Small intestine (tissue), 7 donors: Measurements from ENCODE around the gene ACADSB. TPM values are rescaled to one million over a fixed set of nuclear protein-coding genes. Genes with fewer than 3 reads are reported as not detected.
A peak's percentile ranks its signal among the peaks of the same experiment; 100 is the strongest.

Experiments
- DNase-seq, 2 donors: peaks; one replicate each; pipeline versions ENCODE4 v3.0.0 to v3.0.0-alpha.2; 2013
- FAIRE-seq: peaks from 2 replicates; lab custom pipeline; 2012; peaks lifted over from hg19 to GRCh38; lab: Jason Lieb, UNC
- H3K27ac ChIP-seq, 3 donors: one replicate each; pipeline ENCODE4 v1.5.1; 2013; ENCODE audit warnings: low read length in 2 of 3, mild to moderate bottlenecking in 2 of 3, control low read depth in 1 of 3, inconsistent platforms in 1 of 3, low read depth in 1 of 3, moderate library complexity in 1 of 3
- H3K27me3 ChIP-seq, 3 donors: one replicate each; pipeline ENCODE4 v1.6.1; 2013; ENCODE audit warnings: low read length in 3 of 3, inconsistent platforms in 1 of 3; ENCODE audit not compliant: control insufficient read depth in 3 of 3, insufficient read depth in 3 of 3
- H3K36me3 ChIP-seq, 3 donors: one replicate each; pipeline ENCODE4 v1.6.1; 2013; ENCODE audit warnings: low read length in 3 of 3, inconsistent platforms in 1 of 3, low read depth in 1 of 3, mild to moderate bottlenecking in 1 of 3, moderate library complexity in 1 of 3; ENCODE audit not compliant: control insufficient read depth in 3 of 3, insufficient read depth in 2 of 3
- H3K4me1 ChIP-seq, 3 donors: one replicate each; pipeline ENCODE4 v1.6.1; 2013; ENCODE audit warnings: low read length in 2 of 3, inconsistent platforms in 1 of 3, low read depth in 1 of 3, mild to moderate bottlenecking in 1 of 3, moderate library complexity in 1 of 3; ENCODE audit not compliant: control insufficient read depth in 3 of 3, insufficient read depth in 2 of 3
- H3K4me3 ChIP-seq, 3 donors: one replicate each; pipeline ENCODE4 v1.5.1; 2013; ENCODE audit warnings: low read length in 3 of 3, control low read depth in 1 of 3, inconsistent platforms in 1 of 3, low read depth in 1 of 3, mild to moderate bottlenecking in 1 of 3, moderate library complexity in 1 of 3
- H3K9me3 ChIP-seq, 2 donors: one replicate each; pipeline ENCODE4 v1.6.1; 2013; ENCODE audit warnings: low read depth in 1 of 2, low read length in 1 of 2; ENCODE audit not compliant: control insufficient read depth in 2 of 2, insufficient read depth in 1 of 2
- WGBS, 3 donors: extraction: QIAGEN DNeasy Blood & Tissue Kit; methylation state at CpG; one replicate each; pipeline ENCODE4 v1.1.7; 2013; 5-methylcytosine and 5-hydroxymethylcytosine counted together
- polyA plus RNA-seq, 4 donors: library from polyadenylated mRNA; stranded (reverse) in 3 of 4; unstranded in 1 of 4; fragments of 200-250 nt in 3 of 4; fragments of 120-200 nt in 1 of 4; gene quantifications; one replicate each; pipeline versions ENCODE4 v1.2.1 to v1.2.3, GENCODE V29; 2013
- donor health status: healthy with polysubstance abuse.
- donor health status: control.
- donor health status: control.
- donor health status: Bipolar disorder and iron deficiency.
- donor health status: healthy.

Gene ACADSB
- polyA plus RNA-seq, 4 donors = 7.7 to 26.4 (median 13.5) TPM

- WGBS, 3 donors = 89 to 93% (median 91%) methylated on average over 7 of the region's 7 CpGs
- Histone ChIP-seq H3K4me3 (no peak overlapping the region), H3K27me3 (no peaks in the 10 kb centered on the region), H3K27ac (no peak overlapping the region), H3K4me1 (no peaks in the 10 kb centered on the region), H3K9me3 (no peaks in the 10 kb centered on the region), H3K36me3 (no peaks in the 10 kb centered on the region)
- FAIRE-seq (no peak), DNase-seq (no peak)
Measured at GRCh38 chr10:123018531-123018930, 9.7 kb downstream of the ACADSB start.

DNA sequence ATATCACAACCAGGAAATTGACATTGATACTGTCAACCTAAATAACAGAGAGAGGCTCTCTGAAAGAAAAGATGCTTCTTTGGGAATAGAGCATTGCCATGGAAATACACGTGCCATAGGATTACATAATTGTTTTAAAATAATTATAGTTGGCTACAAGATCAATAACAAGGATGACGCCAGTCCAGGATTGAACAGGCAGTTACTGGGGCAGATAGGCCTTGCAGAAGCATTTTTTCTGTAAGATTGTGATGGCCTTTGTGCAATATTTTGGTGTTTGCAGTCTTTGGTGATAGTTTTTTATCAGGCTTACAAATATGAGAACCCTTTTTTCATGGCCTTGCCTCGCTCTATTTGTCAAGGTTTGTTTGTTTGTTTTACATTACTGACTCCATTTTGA, 10.5 kb downstream of the ACADSB start:
- H3K36me3 ChIP-seq = no peaks in the 10 kb centered on the region
- no peak for FAIRE-seq
- 75 to 97% (median 78%) methylated on average over 3 of the region's 3 CpGs for WGBS, 3 donors
- H3K27ac ChIP-seq = no peak overlapping the region
- no peaks in the 10 kb centered on the region for H3K4me1 ChIP-seq
- no peaks in the 10 kb centered on the region for H3K9me3 ChIP-seq
- no peak for DNase-seq
- no peak overlapping the region for H3K4me3 ChIP-seq
- no peaks in the 10 kb centered on the region for H3K27me3 ChIP-seq

GRCh38 chr10:123019941-123020703, 11.3 kb downstream of the ACADSB start:
- DNase-seq (no peak), FAIRE-seq (no peak)
- no peaks in the 10 kb centered on the region for H3K36me3 ChIP-seq
- H3K4me3 ChIP-seq = no peak overlapping the region
- 74 to 92% (median 86%) methylated on average over 1 of the region's 1 CpG for WGBS, 3 donors
- H3K9me3 ChIP-seq = no peaks in the 10 kb centered on the region
- no peaks in the 10 kb centered on the region for H3K4me1 ChIP-seq
- H3K27ac ChIP-seq = no peak overlapping the region
- no peaks in the 10 kb centered on the region for H3K27me3 ChIP-seq

DNA sequence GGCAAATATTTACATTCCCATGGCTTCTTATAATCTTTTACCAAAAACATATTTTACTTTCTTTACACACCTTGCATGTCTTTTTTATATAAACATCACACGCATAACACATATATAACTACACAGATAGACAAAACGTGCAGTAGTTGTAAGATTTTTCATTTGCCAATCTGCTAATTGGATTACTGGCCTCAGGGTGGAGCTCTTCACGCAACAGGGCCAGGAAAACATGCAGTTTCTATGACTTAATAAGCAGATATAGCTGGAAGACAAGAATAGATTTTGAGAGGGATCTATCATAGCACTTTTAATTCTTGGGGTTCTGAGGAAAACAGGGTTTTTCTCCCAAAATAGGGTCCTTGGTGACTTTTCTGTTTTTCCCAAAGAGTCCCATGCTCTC, 12.7 kb downstream of the ACADSB start:
- no peak for FAIRE-seq
- Histone ChIP-seq H3K9me3 (no peaks in the 10 kb centered on the region), H3K4me1 (no peaks in the 10 kb centered on the region), H3K27ac (no peak overlapping the region), H3K4me3 (no peak overlapping the region), H3K27me3 (no peaks in the 10 kb centered on the region), H3K36me3 (no peaks in the 10 kb centered on the region)
- WGBS, 3 donors = 54 to 70% (median 64%) methylated on average over 3 of the region's 3 CpGs
- DNase-seq = peak; percentile 3 to 8

- Histone ChIP-seq H3K9me3 (no peaks in the 10 kb centered on the region), H3K4me3 (no peak overlapping the region), H3K27me3 (no peaks in the 10 kb centered on the region), H3K36me3 (no peaks in the 10 kb centered on the region), H3K4me1 (no peaks in the 10 kb centered on the region), H3K27ac (no peak overlapping the region)
- FAIRE-seq (no peak), DNase-seq (no peak)
- 36 to 62% (median 62%) methylated on average over 2 of the region's 2 CpGs for WGBS, 3 donors
Measured at GRCh38 chr10:123024540-123024939, 15.7 kb downstream of the ACADSB start.

DNA sequence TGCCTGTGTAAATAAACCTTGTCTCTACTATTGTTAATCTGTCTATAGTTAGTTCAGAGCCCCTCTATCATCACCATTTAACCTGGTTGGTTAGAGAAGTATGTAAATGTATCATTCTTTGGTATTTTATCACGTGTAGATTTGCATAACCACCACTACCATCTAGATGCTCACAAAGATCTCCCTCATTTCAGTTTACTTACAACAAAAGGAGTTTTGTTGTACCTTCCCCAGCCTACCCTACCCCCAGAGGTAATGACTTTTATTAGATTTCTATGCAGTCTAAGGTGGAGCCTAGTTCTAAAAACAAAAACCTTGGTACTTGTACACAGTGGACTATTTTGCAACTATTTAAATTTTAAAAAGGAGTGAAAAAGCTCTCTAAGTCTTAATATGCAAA, 17.5 kb downstream of the ACADSB start:
- 49 to 64% (median 61%) methylated on average over 1 of the region's 1 CpG for WGBS, 3 donors
- Histone ChIP-seq H3K4me1 (no peaks in the 10 kb centered on the region), H3K9me3 (no peaks in the 10 kb centered on the region), H3K36me3 (no peaks in the 10 kb centered on the region), H3K27me3 (no peaks in the 10 kb centered on the region), H3K4me3 (no peak overlapping the region), H3K27ac (no peak overlapping the region)
- FAIRE-seq (no peak), DNase-seq (no peak)

- H3K27ac ChIP-seq = no peak overlapping the region
- H3K36me3 ChIP-seq = no peaks in the 10 kb centered on the region
- no peak for FAIRE-seq
- DNase-seq = no peak
- H3K4me1 ChIP-seq = no peaks in the 10 kb centered on the region
- H3K4me3 ChIP-seq = no peak overlapping the region
- no peaks in the 10 kb centered on the region for H3K9me3 ChIP-seq
- no peaks in the 10 kb centered on the region for H3K27me3 ChIP-seq
Measured at GRCh38 chr10:123027861-123028260, 19.1 kb downstream of the ACADSB start.

GRCh38 chr10:123031124-123031523, 22.3 kb downstream of the ACADSB start:
- WGBS, 3 donors = 85 to 97% (median 87%) methylated on average over 1 of the region's 1 CpG
- DNase-seq (no peak), FAIRE-seq (no peak)
- Histone ChIP-seq H3K9me3 (no peaks in the 10 kb centered on the region), H3K4me3 (no peak overlapping the region), H3K27ac (no peak overlapping the region), H3K27me3 (no peaks in the 10 kb centered on the region), H3K4me1 (no peaks in the 10 kb centered on the region), H3K36me3 (peaks cover 0 to 3% (median 0%) of the 10 kb centered on the region in 3 donors)

DNA sequence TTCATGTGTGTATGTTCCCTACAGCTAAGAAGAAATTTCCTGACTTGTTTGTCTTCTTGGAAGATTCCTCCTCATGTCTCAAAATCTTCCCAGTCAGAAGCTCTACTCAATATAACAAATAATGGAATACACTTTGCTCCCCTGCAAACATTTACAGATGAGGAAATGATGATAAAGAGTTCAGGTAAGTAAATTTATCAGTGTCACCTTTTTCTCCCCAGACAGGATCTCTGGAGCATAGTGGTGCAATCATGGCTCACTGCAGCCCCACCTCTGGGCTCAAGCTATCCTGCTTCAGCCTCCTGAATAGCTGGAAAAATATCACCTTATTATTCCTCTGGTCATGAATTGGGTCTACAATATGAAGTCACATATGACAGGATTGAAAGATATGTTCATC, 25.5 kb downstream of the ACADSB start:
- Histone ChIP-seq H3K27me3 (no peaks in the 10 kb centered on the region), H3K4me1 (no peaks in the 10 kb centered on the region), H3K4me3 (no peak overlapping the region), H3K27ac (no peak overlapping the region), H3K9me3 (no peaks in the 10 kb centered on the region), H3K36me3 (peaks cover 0 to 7% (median 5%) of the 10 kb centered on the region in 3 donors)
- no peak for FAIRE-seq
- peak in 1 of 2 donors; percentile 8 for DNase-seq
